Esophagus squamous epithelium (tissue), 4 donors: ENCODE data around the gene GRK1.

Experiments used
- POLR2A ChIP-seq, 4 donors: fragments of 450-650 bp; IDR thresholded peaks; one replicate each; pipeline ENCODE4 v1.6.1; 2017; ENCODE audit warnings: antibody characterized with exemption in 4 of 4, mild to moderate bottlenecking in 4 of 4, moderate library complexity in 3 of 4
- TF ChIP-seq, protein P1 (sequence below), 6 experiments: fragments of 450-650 bp in 4 of 6; fragments of 200-600 bp in 2 of 6; sonication (generic) in 2 of 6; IDR thresholded peaks; one replicate each; pipeline ENCODE4 v1.5.1; 2016 to 2019; ENCODE audit warnings: antibody characterized with exemption in 6 of 6, mild to moderate bottlenecking in 4 of 6, moderate library complexity in 4 of 6

GRCh38 chr13:113645329-113645728 is 21.7 kb upstream of the GRK1 start:
- TF ChIP-seq, protein P1, sequence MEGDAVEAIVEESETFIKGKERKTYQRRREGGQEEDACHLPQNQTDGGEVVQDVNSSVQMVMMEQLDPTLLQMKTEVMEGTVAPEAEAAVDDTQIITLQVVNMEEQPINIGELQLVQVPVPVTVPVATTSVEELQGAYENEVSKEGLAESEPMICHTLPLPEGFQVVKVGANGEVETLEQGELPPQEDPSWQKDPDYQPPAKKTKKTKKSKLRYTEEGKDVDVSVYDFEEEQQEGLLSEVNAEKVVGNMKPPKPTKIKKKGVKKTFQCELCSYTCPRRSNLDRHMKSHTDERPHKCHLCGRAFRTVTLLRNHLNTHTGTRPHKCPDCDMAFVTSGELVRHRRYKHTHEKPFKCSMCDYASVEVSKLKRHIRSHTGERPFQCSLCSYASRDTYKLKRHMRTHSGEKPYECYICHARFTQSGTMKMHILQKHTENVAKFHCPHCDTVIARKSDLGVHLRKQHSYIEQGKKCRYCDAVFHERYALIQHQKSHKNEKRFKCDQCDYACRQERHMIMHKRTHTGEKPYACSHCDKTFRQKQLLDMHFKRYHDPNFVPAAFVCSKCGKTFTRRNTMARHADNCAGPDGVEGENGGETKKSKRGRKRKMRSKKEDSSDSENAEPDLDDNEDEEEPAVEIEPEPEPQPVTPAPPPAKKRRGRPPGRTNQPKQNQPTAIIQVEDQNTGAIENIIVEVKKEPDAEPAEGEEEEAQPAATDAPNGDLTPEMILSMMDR (IDR thresholded peaks at IDR 0.05): no peak
- no peak for TF ChIP-seq POLR2A (IDR thresholded peaks at IDR 0.05)
